ENCODE data around the gene BLOC1S3.

BLOC1S3 gene

DNA sequence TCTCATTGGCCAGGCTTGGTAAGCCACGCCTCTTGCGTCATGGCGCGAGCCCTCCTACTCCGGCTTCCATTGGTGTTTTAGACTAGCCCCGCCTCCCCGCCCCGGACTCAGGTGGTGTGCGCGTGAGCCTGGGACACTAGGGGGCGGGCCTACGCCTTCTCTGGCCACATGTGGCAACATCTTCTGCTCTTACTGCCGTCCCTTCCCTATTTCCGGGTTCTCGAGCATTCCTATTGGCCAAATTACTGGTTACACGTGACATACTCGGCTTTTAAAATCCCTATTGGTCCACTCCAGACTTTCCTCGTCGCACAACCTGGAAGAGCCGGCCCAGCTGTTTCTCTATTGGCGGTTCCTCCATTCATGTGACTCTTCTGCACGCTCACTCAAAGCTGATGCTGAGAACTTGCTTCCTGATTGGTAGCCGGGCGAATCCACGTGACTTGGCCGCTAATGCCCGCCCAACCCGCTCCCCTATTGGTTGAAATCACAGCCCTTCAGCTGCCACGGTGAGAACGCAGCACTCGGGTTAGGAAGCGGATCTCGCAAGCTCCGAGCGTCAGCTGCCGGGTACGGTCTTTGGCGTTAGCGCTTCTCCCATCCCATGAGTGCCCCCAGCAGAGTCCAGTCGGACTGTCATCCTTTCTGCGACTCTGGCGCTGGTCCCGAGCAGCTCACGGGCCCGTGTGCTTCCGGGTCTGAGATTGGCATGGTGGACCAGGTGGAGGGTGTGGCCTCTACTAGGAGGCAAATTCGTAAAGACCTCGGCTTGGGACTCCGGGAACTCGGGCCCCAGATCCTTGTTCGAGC lies at the start of gene BLOC1S3:
Gene BLOC1S3 (plus strand): TSS at position 523 of the 810 bp plus-strand sequence. CDS start 513 bp downstream, outside the sequence.
- in situ Hi-C loops (cut with MboI; ENCODE audit: low pct_unique_long_range_greater_than_20kb, low sequenced_read_pairs) = no loop called here
- DNase-seq = peak; percentile 100

- DNase-seq = no peak
- in situ Hi-C loops (cut with MboI; ENCODE audit: low pct_unique_long_range_greater_than_20kb, low sequenced_read_pairs) = no loop called here
Measured at GRCh38 chr19:45128806-45129205, 49.8 kb upstream of the BLOC1S3 start.

DNA sequence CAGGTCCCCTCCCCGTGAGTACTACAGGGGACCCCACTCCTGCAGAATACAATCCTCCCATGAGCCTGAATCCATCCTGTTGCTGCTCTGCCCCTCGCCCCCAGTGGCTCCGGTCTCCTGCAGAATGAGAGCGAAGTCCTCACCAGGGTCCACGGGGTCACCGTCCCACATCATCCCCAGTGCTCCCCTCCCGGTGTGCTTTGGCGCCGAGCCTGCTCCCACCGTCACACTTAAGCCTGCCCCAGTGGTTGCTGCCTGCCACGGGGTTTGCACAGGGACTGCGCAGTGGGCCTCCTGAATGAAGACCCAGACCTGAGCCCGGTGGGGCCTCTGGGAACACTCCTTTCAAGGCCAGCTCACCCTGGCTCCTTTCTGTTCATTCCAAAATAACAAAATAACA lies 48.3 kb upstream of the BLOC1S3 start:
- in situ Hi-C loops (cut with MboI; ENCODE audit: low pct_unique_long_range_greater_than_20kb, low sequenced_read_pairs) = no loop called here
- no peak for DNase-seq

DNA sequence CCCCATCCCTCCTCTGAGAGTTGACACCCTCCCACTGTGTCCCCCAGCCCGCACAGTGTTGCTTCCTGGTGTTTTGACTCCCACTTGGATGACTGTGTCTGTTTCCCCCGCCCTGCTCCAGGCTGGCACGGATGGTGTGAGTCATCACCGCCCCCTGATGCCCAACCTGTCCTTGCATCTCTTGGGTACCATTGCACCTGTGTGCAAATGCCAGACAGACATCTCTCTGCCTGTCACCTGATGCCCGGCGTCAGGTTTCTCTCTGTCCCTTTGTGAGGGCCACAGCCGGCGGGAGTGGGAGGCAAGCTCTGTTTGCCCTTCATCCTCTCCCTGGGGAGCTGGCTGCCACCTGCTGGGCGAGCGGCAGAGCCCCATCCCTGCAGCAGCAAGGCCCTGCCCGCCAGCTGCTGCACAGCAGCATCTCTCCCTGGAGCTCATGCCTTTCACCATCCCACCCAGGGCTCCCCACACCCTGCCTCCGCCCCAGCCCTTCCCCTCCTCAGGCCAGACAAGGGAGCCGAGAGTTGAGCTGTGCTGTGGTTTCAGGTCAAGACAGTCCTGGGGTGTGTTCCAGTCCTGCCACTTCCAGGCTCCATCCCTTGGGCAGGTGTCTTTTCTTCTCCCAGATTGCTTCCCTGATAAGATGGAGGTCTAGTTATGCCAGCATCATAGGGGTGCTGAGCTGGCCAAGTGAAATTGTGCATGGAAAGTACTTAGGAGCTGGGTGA lies 47.5 kb upstream of the BLOC1S3 start:
- in situ Hi-C loops (cut with MboI; ENCODE audit: low pct_unique_long_range_greater_than_20kb, low sequenced_read_pairs) = no loop called here
- DNase-seq = no peak

GRCh38 chr19:45133661-45134060 lies 44.9 kb upstream of the BLOC1S3 start:
- DNase-seq = no peak
- in situ Hi-C loops (cut with MboI; ENCODE audit: low pct_unique_long_range_greater_than_20kb, low sequenced_read_pairs) = no loop called here

DNA sequence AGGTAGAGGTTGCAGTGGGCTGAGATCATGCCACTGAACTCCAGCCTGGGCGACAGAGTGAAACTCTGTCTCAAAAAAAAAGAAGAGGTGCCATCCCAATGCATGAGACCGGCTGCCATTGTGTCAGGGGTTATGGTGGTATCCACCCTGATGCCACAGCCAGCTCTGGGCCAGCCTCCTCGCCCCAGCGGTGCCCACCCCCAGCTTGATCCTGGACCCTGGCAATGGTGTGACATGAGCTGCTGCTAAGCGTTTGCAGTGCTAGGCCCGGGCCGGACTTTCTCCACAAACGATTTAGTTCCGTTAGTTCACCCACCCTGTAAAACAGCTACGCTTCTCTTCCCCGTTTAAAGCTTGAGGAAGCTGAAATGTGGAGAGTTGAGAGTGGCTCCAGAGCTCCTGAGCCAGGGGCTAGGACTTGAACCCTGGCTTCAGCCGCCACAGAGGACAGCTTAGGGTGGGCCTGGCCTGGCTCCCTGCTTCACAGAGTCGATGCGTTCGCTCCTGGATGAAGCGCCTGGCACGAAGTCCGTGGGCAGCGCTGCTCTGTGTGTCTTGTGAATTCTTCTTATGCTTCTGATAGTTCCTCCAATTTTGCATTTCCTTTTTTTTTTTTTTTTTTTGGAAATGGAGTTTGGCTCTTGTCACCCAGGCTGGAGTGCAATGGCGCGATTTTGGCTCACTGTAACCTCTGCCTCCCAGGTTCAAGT lies 43.3 kb upstream of the BLOC1S3 start:
- DNase-seq = no peak
- in situ Hi-C loops (cut with MboI; ENCODE audit: low pct_unique_long_range_greater_than_20kb, low sequenced_read_pairs) = no loop called here

- in situ Hi-C loops (cut with MboI; ENCODE audit: low pct_unique_long_range_greater_than_20kb, low sequenced_read_pairs) = no loop called here
- peak; percentile 56 for DNase-seq
Measured at GRCh38 chr19:45136507-45137178, 41.9 kb upstream of the BLOC1S3 start.

DNA sequence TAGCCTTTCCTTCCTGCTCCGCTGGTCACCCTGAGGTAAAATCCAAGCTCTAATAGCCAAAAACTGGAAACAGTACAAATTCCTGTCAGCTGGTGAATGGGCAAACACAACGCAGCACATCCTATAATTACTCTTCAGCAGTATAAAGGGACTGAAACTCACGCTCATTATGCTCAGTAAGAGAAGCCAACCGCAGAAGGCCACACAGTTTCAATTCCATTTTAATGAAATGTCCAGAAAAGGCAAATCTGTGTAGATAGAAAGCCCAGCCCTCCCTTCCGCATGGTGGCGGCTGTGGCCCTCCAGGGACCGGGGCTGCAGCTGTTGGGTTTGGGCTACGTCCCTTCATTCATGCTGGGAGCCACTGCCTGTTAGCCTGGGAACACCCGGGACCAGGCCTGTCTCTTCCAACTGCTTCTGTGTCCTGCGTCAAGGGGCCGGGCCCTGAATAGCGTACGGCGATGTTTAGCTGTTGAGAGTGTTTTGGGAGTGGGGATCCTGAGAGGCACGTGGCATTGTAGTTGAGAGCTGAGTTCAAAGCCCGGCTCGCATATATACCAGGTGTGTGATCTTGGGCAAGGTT lies 41.3 kb upstream of the BLOC1S3 start:
- no peak for DNase-seq
- in situ Hi-C loops (cut with MboI; ENCODE audit: low pct_unique_long_range_greater_than_20kb, low sequenced_read_pairs) = no loop called here

- in situ Hi-C loops (cut with MboI; ENCODE audit: low pct_unique_long_range_greater_than_20kb, low sequenced_read_pairs) = no loop called here
- DNase-seq = no peak
Measured at GRCh38 chr19:45138303-45138751, 40.3 kb upstream of the BLOC1S3 start.

GRCh38 chr19:45139286-45140143 lies 39.1 kb upstream of the BLOC1S3 start:
- in situ Hi-C loops (cut with MboI; ENCODE audit: low pct_unique_long_range_greater_than_20kb, low sequenced_read_pairs) = no loop called here

GRCh38 chr19:45140144-45140503 lies 38.5 kb upstream of the BLOC1S3 start:
- in situ Hi-C loops (cut with MboI; ENCODE audit: low pct_unique_long_range_greater_than_20kb, low sequenced_read_pairs) = no loop called here
- DNase-seq = no peak

More at GRCh38 chr19:45139286-45140143, 39.1 kb upstream of the BLOC1S3 start:
- no peak for DNase-seq

DNA sequence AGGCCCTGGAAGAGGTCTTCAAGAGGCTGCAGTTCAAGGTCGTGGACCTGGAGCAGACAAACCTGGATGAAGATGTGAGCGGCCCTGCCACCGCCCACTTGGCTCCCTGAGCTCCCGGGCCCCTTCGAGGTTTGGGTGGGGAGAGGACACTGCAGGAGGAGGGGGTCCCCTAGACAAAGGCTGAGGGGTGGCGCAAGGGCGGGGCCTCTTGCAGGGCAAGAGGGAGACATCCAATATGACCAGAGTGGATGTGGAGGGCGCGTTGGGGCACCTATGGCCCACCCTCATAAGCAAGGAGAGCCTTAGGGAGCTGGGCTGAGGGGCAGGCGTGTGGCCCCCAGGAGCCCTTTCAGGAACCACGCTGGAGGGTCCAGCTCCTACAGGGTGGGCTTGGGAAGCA lies 38.1 kb upstream of the BLOC1S3 start:
- DNase-seq = no peak
- in situ Hi-C loops (cut with MboI; ENCODE audit: low pct_unique_long_range_greater_than_20kb, low sequenced_read_pairs) = no loop called here

DNA sequence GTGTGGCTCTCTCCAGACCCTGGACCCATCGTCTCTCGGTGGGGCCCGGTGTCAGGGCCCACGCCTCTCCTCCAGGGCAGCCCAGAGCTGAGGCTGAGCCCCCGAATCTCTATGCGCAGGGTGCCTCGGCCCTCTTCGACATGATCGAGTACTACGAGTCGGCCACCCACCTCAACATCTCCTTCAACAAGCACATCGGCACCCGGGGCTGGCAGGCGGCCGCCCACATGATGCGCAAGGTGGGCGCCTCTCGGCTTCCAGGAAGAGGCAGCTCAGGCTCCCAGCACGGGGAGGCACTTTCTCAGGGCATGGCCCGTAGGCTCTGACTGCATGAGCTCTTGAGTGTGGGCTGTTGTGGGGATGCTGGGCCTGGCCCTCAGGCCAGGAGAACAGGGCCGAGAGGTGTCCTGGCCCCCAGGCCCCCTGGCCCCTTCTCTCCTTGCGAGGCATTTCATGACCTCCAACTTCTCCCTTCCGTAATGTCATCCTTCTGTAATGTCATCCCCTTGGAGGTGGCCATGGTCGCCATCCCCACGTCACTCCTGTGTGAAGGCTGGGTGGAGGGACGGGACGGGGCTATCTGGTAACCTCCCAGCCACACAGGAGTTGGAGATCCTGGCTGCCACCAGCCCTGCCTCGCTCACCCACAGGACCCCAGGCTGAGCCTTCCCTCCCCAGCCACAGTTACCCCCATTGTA lies 37.2 kb upstream of the BLOC1S3 start:
- in situ Hi-C loops (cut with MboI; ENCODE audit: low pct_unique_long_range_greater_than_20kb, low sequenced_read_pairs) = no loop called here
- DNase-seq = no peak

DNA sequence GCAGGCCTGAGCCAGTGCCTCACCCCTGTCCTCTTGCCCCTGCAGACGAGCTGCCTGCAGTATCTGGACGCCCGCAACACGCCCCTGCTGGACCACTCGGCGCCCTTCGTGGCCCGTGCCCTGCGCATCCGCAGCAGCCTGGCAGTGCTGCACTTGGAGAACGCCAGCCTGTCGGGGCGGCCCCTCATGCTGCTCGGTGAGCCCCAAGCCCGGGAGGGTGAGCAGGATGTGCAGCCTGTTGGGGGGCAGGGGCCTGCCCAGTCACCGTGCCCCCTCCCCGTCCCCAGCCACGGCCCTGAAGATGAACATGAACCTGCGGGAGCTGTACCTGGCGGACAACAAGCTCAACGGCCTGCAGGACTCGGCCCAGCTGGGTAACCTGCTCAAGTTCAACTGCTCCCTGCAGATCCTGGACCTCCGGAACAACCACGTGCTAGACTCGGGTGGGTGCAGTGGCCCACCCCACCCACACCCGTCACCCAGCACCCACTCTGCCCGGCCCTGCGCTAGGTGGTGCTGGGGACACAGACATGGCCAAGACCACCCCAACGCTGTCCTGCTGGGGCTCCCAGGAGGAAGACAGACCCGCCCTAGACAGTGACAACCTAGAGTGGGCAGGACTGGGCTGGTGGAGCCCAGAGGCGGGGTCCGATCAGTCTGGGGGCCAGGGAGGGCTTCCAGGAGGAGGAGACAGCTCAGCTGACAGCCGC lies 36.4 kb upstream of the BLOC1S3 start:
- in situ Hi-C loops (cut with MboI; ENCODE audit: low pct_unique_long_range_greater_than_20kb, low sequenced_read_pairs) = no loop called here

GRCh38 chr19:45142726-45143110 lies 35.9 kb upstream of the BLOC1S3 start:
- in situ Hi-C loops (cut with MboI; ENCODE audit: low pct_unique_long_range_greater_than_20kb, low sequenced_read_pairs) = no loop called here

More for the DNA sequence above, 36.4 kb upstream of the BLOC1S3 start:
- DNase-seq = no peak

DNA sequence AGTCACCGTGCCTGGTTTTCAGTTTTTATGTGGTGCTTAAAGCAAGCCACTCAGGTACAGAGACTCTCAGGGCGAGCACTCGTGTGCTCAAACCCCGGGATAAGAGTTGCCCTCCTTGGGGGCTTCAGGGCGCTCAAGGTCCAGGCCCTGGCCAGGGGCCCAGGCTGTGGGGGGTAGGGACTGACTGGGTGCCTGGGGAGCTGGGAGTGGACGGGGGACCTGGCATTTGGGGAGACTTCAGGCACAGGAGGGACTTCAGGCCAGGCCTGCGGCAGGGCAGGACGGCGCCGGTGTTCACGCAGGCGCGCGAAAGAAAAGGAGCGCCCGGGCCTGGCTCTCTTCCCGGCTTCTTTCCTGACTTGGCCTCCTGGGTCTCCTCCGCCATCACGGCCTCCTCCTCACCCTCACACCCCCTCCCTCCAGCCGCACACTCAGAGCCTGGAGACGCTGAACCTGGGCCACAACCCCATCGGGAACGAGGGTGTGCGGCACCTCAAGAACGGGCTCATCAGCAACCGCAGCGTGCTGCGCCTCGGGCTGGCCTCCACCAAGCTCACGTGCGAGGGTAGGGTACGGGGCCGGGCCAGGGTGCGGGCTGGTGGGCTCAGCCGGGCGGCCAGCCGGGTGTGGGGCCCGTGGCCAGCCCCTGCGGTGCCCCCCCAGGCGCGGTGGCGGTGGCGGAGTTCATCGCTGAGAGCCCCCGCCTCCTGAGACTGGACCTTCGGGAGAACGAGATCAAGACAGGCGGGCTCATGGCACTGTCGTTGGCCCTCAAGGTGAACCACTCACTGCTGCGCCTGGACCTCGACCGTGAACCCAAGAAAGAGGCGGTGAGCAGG lies 33.9 kb upstream of the BLOC1S3 start:
- DNase-seq = no peak
- in situ Hi-C loops (cut with MboI; ENCODE audit: low pct_unique_long_range_greater_than_20kb, low sequenced_read_pairs) = no loop called here

More at GRCh38 chr19:45142726-45143110, 35.9 kb upstream of the BLOC1S3 start:
- DNase-seq = no peak
